GM12878 (cell line): ENCODE measurements around the gene BNC2. TPM values are rescaled to one million over a fixed set of nuclear protein-coding genes. Genes with fewer than 3 reads are reported as not detected.

Experiments used
- ATAC-seq: fragments of 200-7000 bp; cut with Tn5 transposase; 3 replicates; pipeline ENCODE4 v1.9.1; 2020; ENCODE audit warnings: mild to moderate bottlenecking, moderate library complexity
- BruUV-seq: library from RNA; stranded (reverse); fragments of 400-500 nt; replicated peaks from 2 replicates; lab custom pipeline; 2021; lab: Mats Ljungman, UMichigan
- CTCF ChIA-PET: fragments of 300-600 bp; sonication (Branson Sonifier 250); formaldehyde crosslinking; extraction: SDS; loops from one replicate; lab custom pipeline; 2021; ENCODE audit warnings: inconsistent platforms; lab: Yijun Ruan, JAX
- POLR2A ChIA-PET: fragments of 350-600 bp; formaldehyde crosslinking; extraction: SDS; loops from one replicate; lab custom pipeline; 2021; ENCODE audit warnings: inconsistent platforms; lab: Charles Lee
- RAD21 ChIA-PET: fragments of 300-600 bp; sonication (Branson Sonifier 250); formaldehyde crosslinking; loops from one replicate; lab custom pipeline; 2023; ENCODE audit warnings: antibody characterized with exemption; ENCODE audit not compliant: unreplicated experiment; lab: Charles Lee
- SMC1A ChIA-PET: fragments of 300-600 bp; sonication (Branson Sonifier 250); formaldehyde crosslinking; loops from one replicate; lab custom pipeline; 2023; ENCODE audit not compliant: unreplicated experiment, uncharacterized antibody; lab: Charles Lee
- DNase-seq: peaks from one replicate; pipeline ENCODE4 v3.0.0-alpha.2; 2011; ENCODE audit warnings: low read depth, low spot score
- FAIRE-seq: peaks from 3 replicates; lab custom pipeline; 2011; peaks lifted over from hg19 to GRCh38; lab: Jason Lieb, UNC
- H2AFZ ChIP-seq: 2 replicates; pipeline ENCODE4 v1.6.0; 2011; ENCODE audit warnings: low read depth, low read length, control low read depth; ENCODE audit not compliant: control insufficient read depth
- H3K27ac ChIP-seq: 2 replicates; pipeline ENCODE4 v1.5.1; 2011; ENCODE audit warnings: control low read depth; ENCODE audit not compliant: control insufficient read depth, insufficient read depth
- H3K27me3 ChIP-seq, 2 experiments: replicated peaks in 1 of 2; 2 replicates each; pipeline versions ENCODE4 v1.6.0 to v1.6.1; 2011; ENCODE audit warnings: low read length in 1 of 2; ENCODE audit not compliant: control insufficient read depth in 2 of 2, insufficient read depth in 2 of 2
- H3K36me3 ChIP-seq, 2 experiments: 2 replicates each; pipeline ENCODE4 v1.5.1; 2011; ENCODE audit warnings: low read length in 1 of 2; ENCODE audit not compliant: control insufficient read depth in 2 of 2, insufficient read depth in 2 of 2
- H3K4me1 ChIP-seq: 2 replicates; pipeline ENCODE4 v1.6.1; 2011; ENCODE audit warnings: mild to moderate bottlenecking, low read length, moderate library complexity, mixed read lengths; ENCODE audit not compliant: control insufficient read depth, insufficient read depth
- H3K4me2 ChIP-seq: 2 replicates; pipeline ENCODE4 v1.6.0; 2011; ENCODE audit warnings: control low read depth; ENCODE audit not compliant: control insufficient read depth, insufficient read depth
- H3K4me3 ChIP-seq: fragments of 200-600 bp; sonication (generic); 2 replicates; pipeline ENCODE4 v1.5.1; 2016
- H3K79me2 ChIP-seq: 2 replicates; pipeline ENCODE4 v1.6.0; 2011; ENCODE audit warnings: low read length; ENCODE audit not compliant: control insufficient read depth, insufficient read depth
- H3K9ac ChIP-seq: 2 replicates; pipeline ENCODE4 v1.8.0; 2011; ENCODE audit warnings: low read length, control low read depth, mixed read lengths; ENCODE audit not compliant: control insufficient read depth, insufficient read depth
- H3K9me3 ChIP-seq: replicated peaks from 3 replicates; pipeline ENCODE4 v1.5.1; 2011; ENCODE audit warnings: mild to moderate bottlenecking, low read length; ENCODE audit not compliant: control insufficient read depth, insufficient read depth
- H4K20me1 ChIP-seq: 2 replicates; pipeline ENCODE4 v1.6.0; 2011; ENCODE audit not compliant: control insufficient read depth, insufficient read depth
- ETV6 ChIP-seq, 2 experiments: fragments of 450-650 bp in 1 of 2; IDR thresholded peaks in 1 of 2; conservative IDR thresholded peaks in 1 of 2; 2 replicates each; pipeline ENCODE4 v1.6.1; 2014; ENCODE audit warnings: antibody characterized with exemption in 1 of 2, borderline replicate concordance in 1 of 2, low read depth in 1 of 2, mild to moderate bottlenecking in 1 of 2, moderate library complexity in 1 of 2
- HDGF ChIP-seq: fragments of 450-650 bp; IDR thresholded peaks from 2 replicates; pipeline ENCODE4 v1.6.1; 2016; ENCODE audit warnings: antibody characterized with exemption
- JUNB ChIP-seq: IDR thresholded peaks from 2 replicates; pipeline ENCODE4 v1.6.1; 2016; ENCODE audit warnings: antibody characterized with exemption, mild to moderate bottlenecking
- POLR2AphosphoS2 ChIP-seq: IDR thresholded peaks from 2 replicates; pipeline ENCODE4 v1.6.1; 2011; ENCODE audit warnings: low read depth, mild to moderate bottlenecking, low read length, improper control_type of control experiment, moderate library complexity
- RB1 ChIP-seq: fragments of 450-650 bp; formaldehyde crosslinking; IDR thresholded peaks from 2 replicates; pipeline ENCODE4 v1.6.1; 2017; ENCODE audit warnings: mild to moderate bottlenecking, borderline replicate concordance
- SMAD5 ChIP-seq: IDR thresholded peaks from 2 replicates; pipeline ENCODE4 v1.6.1; 2016; ENCODE audit warnings: antibody characterized with exemption, low read depth
- SREBF2 ChIP-seq: IDR thresholded peaks from 2 replicates; pipeline ENCODE4 v1.6.1; 2012; ENCODE audit warnings: mild to moderate bottlenecking, low read length
- SRF ChIP-seq, 2 experiments: IDR thresholded peaks; 2 replicates each; pipeline ENCODE4 v1.6.1; 2011; ENCODE audit warnings: low read depth in 2 of 2, low read length in 2 of 2, mild to moderate bottlenecking in 1 of 2, moderate library complexity in 1 of 2
- YY1 ChIP-seq: IDR thresholded peaks from 2 replicates; pipeline ENCODE4 v1.6.1; 2011; ENCODE audit warnings: low read depth, mild to moderate bottlenecking, low read length
- whole genome bisulfite sequencing: methylation state at CpG from one replicate; pipeline ENCODE4 v1.1.6; 2016; ENCODE audit warnings: low lambda C conversion rate; ENCODE audit not compliant: insufficient replicate concordance, insufficient coverage; ENCODE audit errors: missing lambda C conversion rate; 5-methylcytosine and 5-hydroxymethylcytosine counted together
- in situ Hi-C: fragments of 300-500 bp; cut with MboI; formaldehyde crosslinking; loops from 9 replicates; pipeline ENCODE4 v1.14.3; 2018; ENCODE audit warnings: mixed read lengths
- intact Hi-C: fragments of 100-400 bp; cut with micrococcal nuclease; formaldehyde crosslinking; loops from one replicate; pipeline ENCODE4 v1.14.2; 2022; ENCODE audit not compliant: unreplicated experiment
- polyA plus RNA-seq, 11 experiments: library from polyadenylated mRNA; depleted of rRNA in 4 of 11; unstranded in 6 of 11; stranded (reverse) in 5 of 11; fragments of >200 nt; fragmentation: Nextera tagmentation in 4 of 11; fragmentation: Illumina TruSeq in 1 of 11; extraction: Ambion mirVana in 4 of 11; extraction: Trizol in 1 of 11; gene quantifications; 1 replicate in 1 of 11; 2 replicates in 10 of 11; pipeline versions ENCODE4 v1.2.1 to v1.2.3, GENCODE V29; 2011 to 2016; ENCODE audit warnings: inconsistent platforms in 2 of 11, missing spikeins in 2 of 11, low read depth in 1 of 11
- total RNA-seq, 4 experiments: library from RNA; depleted of rRNA in 3 of 4; stranded (reverse); fragments of >200 nt in 3 of 4; fragmentation: Illumina TruSeq in 1 of 4; extraction: Trizol in 1 of 4; gene quantifications; 2 replicates each; pipeline versions ENCODE4 v1.2.1 to v1.2.3, GENCODE V29; 2013 to 2021
- TF ChIP-seq, protein P1 (sequence below): fragments of 450-650 bp; formaldehyde crosslinking; IDR thresholded peaks from 2 replicates; pipeline ENCODE4 v1.4.0; 2022; ENCODE audit warnings: mild to moderate bottlenecking, moderate library complexity
- TF ChIP-seq, protein P2 (sequence below): fragments of 450-650 bp; IDR thresholded peaks from 2 replicates; pipeline ENCODE4 v1.6.1; 2016; ENCODE audit warnings: mild to moderate bottlenecking
- TF ChIP-seq, protein P3 (sequence below): IDR thresholded peaks from 2 replicates; pipeline ENCODE4 v1.6.1; 2011; ENCODE audit warnings: borderline replicate concordance, low read depth, mild to moderate bottlenecking, moderate library complexity, low read length; ENCODE audit not compliant: insufficient read depth, poor library complexity, severe bottlenecking

The BNC2 gene
- total and polyA plus RNA-seq, 10 of the 15 experiments (the other 5 are each of a cell fraction or from before 2014, with no cell fraction given) = 0.05 to 14.5 (median 0.26) TPM

DNA sequence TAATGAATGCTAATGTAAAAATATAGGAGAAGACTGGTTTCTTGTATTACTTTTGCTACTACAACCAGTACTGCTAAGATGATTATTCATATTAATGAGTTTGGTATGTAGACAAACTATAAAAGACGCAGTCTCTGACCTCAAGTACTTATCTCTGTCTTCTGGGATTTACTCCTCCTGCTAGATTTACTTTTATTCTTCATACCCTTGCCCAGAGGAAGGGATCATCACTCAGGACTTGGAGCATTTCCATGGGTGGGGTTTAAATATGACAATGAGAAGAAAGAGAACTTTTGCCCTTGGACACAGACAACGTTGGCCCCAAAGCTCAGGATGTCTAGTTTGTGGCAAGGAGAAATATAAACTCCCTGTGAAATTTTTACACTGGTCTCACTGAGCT, 126.1 kb downstream of the BNC2 start:
- FAIRE-seq (no peak), ATAC-seq (no peak)
- H3K27ac ChIP-seq = no peak overlapping the region
- H3K4me2 ChIP-seq = no peak overlapping the region
- ChIA-PET POLR2A (no interaction called here), CTCF (no interaction called here), SMC1A (no interaction called here)
- no TSS peak for BruUV-seq
- no peaks in the 10 kb centered on the region for H3K27me3 ChIP-seq
- H4K20me1 ChIP-seq = no peaks in the 10 kb centered on the region
- H2AFZ ChIP-seq = no peak overlapping the region
- H3K79me2 ChIP-seq = no peaks in the 10 kb centered on the region
- intact Hi-C loops = no loop called here
- WGBS = 0% methylated on average over 2 of the region's 2 CpGs
- H3K9me3 ChIP-seq = no peaks in the 10 kb centered on the region
- TF ChIP-seq JUNB (no peak), SREBF2 (no peak), HDGF (no peak), SRF (IDR thresholded peaks at IDR 0.05; ENCODE audit: low read depth in 2 of 2, low read length in 2 of 2) (no peak), YY1 (no peak), POLR2AphosphoS2 (no peak), ETV6 (conservative IDR thresholded peaks at IDR 0.05 in 1 of 2, IDR thresholded peaks at IDR 0.05 in 1 of 2; ENCODE audit: borderline replicate concordance in 1 of 2, low read depth in 1 of 2) (no peak), SMAD5 (no peak), RB1 (no peak)
- TF ChIP-seq, protein P1, sequence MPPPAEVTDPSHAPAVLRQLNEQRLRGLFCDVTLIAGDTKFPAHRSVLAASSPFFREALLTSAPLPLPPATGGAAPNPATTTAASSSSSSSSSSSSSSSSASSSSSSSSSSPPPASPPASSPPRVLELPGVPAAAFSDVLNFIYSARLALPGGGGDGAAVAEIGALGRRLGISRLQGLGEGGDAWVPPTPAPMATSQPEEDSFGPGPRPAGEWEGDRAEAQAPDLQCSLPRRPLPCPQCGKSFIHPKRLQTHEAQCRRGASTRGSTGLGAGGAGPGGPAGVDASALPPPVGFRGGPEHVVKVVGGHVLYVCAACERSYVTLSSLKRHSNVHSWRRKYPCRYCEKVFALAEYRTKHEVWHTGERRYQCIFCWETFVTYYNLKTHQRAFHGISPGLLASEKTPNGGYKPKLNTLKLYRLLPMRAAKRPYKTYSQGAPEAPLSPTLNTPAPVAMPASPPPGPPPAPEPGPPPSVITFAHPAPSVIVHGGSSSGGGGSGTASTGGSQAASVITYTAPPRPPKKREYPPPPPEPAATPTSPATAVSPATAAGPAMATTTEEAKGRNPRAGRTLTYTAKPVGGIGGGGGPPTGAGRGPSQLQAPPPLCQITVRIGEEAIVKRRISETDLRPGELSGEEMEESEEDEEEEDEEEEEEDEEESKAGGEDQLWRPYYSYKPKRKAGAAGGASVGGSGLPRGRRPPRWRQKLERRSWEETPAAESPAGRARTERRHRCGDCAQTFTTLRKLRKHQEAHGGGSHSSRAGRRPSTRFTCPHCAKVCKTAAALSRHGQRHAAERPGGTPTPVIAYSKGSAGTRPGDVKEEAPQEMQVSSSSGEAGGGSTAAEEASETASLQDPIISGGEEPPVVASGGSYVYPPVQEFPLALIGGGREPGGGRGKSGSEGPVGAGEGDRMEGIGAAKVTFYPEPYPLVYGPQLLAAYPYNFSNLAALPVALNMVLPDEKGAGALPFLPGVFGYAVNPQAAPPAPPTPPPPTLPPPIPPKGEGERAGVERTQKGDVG = no peak
- TF ChIP-seq, protein P2, sequence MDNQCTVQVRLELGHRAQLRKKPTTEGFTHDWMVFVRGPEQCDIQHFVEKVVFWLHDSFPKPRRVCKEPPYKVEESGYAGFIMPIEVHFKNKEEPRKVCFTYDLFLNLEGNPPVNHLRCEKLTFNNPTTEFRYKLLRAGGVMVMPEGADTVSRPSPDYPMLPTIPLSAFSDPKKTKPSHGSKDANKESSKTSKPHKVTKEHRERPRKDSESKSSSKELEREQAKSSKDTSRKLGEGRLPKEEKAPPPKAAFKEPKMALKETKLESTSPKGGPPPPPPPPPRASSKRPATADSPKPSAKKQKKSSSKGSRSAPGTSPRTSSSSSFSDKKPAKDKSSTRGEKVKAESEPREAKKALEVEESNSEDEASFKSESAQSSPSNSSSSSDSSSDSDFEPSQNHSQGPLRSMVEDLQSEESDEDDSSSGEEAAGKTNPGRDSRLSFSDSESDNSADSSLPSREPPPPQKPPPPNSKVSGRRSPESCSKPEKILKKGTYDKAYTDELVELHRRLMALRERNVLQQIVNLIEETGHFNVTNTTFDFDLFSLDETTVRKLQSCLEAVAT = no peak
- TF ChIP-seq, protein P3, sequence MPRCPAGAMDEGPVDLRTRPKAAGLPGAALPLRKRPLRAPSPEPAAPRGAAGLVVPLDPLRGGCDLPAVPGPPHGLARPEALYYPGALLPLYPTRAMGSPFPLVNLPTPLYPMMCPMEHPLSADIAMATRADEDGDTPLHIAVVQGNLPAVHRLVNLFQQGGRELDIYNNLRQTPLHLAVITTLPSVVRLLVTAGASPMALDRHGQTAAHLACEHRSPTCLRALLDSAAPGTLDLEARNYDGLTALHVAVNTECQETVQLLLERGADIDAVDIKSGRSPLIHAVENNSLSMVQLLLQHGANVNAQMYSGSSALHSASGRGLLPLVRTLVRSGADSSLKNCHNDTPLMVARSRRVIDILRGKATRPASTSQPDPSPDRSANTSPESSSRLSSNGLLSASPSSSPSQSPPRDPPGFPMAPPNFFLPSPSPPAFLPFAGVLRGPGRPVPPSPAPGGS = no peak
- TF ChIP-seq, all 136 proteins: peak for 0
- DNase-seq = no peak
- Histone ChIP-seq H3K9ac (no peak overlapping the region), H3K36me3 (no peaks in the 10 kb centered on the region), H3K4me3 (no peak overlapping the region), H3K4me1 (no peaks in the 10 kb centered on the region)
- in situ Hi-C loops = no loop called here
- RAD21 ChIA-PET = no interaction called here
